Epithelial cell of prostate (primary cell): ENCODE results near the gene IGFL2.
A peak's percentile ranks its signal among the peaks of the same experiment; 100 is the strongest.
"Not testable (repeated sequence)": the region's sequence is repeated elsewhere in the genome, so short reads cannot be mapped to it uniquely, and the experiment has no call there.

Source experiments
- DNase-seq: peaks from one replicate; pipeline ENCODE4 v3.0.0-alpha.2; 2011; ENCODE audit warnings: low read depth, low spot score
- H3K27ac ChIP-seq: fragments of 450-650 bp; 2 replicates; pipeline ENCODE4 v1.5.1; 2017; ENCODE audit warnings: mild to moderate bottlenecking

The IGFL2 gene

DNA sequence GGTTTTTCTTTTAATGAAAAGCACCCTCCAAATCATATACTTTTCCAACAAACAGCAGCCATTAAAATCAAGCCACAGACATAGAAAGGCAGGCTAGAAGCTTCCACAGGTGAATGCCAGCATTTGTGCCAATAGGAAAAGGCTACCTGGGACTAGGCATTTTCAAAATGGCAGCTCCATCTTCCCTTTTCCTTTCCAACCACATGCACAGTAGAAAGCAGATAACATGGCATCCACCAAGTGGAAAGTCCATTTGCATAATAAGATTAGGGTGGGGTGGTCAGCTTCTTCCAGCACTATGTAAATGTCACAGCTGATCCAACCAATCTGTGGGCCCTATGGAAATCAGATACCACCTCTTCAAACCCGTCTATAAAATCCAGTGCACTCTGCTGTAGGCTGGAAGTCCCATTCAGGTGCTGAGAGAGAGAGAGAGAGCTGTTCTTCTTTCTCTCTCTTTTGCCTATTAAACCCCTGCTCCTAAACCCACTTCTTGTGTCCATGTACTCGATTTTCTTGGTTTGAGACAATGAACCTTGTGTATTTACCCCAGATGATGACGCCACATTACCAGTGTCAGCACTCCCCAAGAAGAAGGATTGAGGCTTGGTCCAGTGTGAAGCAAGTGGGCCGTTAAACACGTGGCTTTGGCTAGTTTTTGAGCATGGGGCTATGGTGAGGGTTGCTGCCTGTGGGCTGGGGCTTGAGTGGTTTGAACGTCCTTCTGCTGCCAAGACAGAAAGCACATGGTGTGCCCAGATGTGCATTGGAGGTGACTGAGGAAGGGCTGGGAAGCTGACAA, 57.3 kb downstream of the IGFL2 start:
- peak overlapping the region; percentile 73 for H3K27ac ChIP-seq

DNA sequence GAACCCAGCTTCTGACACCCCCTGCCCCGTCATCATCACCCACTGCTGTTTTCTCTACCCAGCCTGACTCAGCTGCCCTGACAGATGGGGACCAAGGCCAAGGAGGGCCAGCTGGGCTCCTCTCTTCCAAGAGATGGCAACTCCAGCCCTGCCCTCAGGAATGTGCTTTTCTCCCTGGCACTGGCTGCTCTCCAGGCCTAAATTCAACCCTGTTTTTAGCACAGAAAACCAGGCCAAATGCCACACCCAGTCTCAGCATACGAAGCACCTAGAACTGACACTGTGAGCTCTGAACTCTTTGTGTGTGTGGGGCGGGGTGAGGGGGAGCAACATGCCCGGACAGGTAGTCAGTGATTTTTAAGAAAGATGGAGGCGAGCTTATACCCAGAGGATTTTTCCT, 58.1 kb downstream of the IGFL2 start:
- H3K27ac ChIP-seq = peak overlapping the region; percentile 73
- peak; percentile 73 for DNase-seq

More for the DNA sequence above, 57.3 kb downstream of the IGFL2 start:
- no peak for DNase-seq

DNA sequence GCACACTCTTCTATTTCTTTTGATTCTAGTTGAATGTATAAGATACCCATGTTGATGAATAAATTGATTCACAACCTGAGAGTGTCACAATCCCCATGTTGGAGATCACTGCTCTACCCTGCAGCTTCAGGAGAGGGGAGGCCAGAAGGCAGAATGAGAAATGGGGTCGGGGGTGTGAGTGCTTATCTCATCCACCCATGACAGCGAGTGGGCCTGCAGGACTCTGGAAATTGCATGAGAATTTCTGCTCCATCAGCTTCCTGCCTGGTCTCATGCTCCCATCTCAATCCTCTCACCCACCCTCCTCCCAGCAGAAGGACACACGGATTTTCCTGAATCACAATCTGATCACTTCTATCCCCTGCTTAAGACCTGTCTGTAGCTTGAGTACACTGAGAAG, 58.6 kb downstream of the IGFL2 start:
- no peak for DNase-seq
- peak overlapping the region; percentile 73 for H3K27ac ChIP-seq

DNA sequence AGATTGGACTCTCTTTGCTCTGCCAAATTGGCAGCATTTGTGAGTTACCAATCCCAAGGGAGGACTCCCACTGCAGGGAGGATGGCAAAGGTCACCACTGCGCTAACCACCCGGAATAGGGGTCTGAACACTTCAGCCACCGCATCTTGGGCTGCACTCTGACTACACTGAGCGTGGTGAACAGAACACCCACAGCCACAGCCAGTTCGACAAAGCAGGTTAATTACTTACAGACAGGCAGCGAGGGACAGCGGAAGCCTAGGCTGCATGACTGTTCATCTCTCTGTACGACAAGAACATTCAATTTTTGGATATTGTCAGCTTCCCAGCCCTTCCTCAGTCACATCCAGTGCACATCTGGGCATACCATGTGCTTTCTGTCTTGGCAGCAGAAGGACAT, 59.8 kb downstream of the IGFL2 start:
- DNase-seq, H3K27ac ChIP-seq: not testable (repeated sequence)

DNA sequence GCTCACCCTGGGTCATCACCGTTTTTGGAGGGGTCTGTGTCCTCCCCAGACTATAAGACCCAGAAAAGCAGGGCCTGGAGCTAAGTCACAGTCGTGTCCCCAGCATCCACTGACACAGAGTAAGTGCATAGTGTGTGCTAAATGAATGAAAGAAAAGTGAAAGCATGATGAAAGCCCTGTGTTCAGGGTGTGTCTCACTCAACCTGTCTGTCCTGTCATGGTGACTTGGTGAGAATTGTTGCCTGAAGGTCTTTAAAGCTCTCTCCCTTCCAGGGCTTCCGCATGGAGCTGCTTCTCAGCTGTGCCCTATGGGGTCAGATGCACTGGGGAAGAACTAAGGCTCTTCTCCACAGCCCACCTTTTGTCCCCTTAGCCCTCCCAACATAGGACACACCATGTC, 61.0 kb downstream of the IGFL2 start:
- H3K27ac ChIP-seq = no peak overlapping the region
- no peak for DNase-seq

DNA sequence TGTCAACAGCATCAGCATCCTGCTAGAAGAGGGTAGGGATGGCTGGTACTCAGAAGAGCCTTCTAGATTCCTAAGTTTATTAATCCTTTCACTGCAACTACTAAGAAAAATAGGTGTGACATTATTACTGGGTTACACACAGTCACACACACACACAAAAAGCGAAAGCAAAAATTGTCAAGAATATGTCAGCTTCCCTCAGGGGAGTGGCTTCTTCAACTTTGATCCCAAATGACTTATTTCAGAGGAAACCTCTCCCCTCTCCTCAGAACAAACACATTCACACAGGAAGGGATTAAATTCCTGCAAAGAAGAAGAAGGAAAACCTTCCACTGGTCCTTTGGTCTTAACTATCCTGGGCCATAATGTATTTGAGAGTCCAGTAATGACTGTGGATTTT, 61.4 kb downstream of the IGFL2 start:
- no peak for DNase-seq
- H3K27ac ChIP-seq = no peak overlapping the region

DNA sequence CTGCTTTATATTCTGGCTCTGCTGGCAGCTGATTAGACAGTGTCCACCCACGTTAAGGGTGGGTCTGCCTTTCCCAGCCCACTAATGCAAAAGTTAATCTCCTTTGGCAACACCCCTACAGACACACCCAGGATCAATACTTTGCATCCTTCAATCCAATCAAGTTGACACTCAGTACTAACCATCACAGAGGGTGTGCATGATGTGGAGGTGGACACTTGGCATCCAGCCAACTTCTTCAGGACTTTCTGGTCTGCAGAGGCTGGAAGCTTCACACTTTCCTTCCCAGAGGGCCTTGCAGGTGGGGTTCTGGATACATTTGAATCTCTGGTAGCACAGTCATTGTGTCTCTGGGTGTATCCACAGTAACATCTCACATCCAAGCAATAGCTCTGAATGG, 62.6 kb downstream of the IGFL2 start:
- H3K27ac ChIP-seq = peak overlapping the region; percentile 64
- DNase-seq = no peak
